HG03280 (cell line): Measurements from ENCODE around the gene TUBA1B.

ENCODE experiments used
- ATAC-seq: cut with Tn5 transposase; IDR thresholded peaks from one replicate; pipeline ENCODE4 v1.9.1; 2021; ENCODE audit warnings: mild to moderate bottlenecking, moderate library complexity; ENCODE audit not compliant: unreplicated experiment

TUBA1B gene

DNA sequence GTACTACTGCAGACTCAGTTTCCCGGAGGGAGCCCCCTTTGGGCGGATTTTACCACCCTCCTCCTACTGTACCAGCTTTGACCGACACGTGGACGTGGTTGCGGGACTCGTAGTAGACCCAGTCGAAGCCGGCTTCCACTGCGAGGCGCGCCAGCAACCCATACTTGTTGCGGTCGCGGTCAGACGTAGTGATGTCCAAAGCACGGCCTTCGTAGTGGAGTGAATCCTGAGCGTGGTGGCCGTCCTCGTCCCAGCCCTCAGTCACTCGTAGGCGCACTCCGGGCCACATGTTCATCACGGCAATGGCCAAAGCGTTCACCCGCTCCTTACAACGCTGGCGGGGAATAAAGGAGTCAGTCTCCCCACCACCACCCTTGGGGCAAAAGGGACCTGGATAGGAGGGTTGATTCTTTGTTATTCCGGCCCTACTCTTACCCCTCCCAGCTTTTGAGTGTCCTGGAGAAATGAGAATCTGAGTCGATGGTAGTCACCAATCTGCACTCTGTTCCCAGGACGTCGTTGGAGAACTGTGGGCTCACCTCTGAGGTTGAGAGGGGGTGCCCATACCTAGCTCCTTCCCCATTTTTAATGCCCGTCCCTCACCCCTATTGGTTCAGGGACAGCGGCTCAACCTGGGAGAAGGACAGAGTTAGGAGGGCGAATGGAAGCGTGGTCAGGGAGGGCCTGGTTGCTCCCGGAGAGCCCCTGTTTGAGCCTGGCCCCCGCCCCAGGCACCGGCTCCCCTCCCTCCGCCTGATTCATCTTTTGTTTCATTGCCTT lies 39.9 kb downstream of the TUBA1B start:
- no peak for ATAC-seq

DNA sequence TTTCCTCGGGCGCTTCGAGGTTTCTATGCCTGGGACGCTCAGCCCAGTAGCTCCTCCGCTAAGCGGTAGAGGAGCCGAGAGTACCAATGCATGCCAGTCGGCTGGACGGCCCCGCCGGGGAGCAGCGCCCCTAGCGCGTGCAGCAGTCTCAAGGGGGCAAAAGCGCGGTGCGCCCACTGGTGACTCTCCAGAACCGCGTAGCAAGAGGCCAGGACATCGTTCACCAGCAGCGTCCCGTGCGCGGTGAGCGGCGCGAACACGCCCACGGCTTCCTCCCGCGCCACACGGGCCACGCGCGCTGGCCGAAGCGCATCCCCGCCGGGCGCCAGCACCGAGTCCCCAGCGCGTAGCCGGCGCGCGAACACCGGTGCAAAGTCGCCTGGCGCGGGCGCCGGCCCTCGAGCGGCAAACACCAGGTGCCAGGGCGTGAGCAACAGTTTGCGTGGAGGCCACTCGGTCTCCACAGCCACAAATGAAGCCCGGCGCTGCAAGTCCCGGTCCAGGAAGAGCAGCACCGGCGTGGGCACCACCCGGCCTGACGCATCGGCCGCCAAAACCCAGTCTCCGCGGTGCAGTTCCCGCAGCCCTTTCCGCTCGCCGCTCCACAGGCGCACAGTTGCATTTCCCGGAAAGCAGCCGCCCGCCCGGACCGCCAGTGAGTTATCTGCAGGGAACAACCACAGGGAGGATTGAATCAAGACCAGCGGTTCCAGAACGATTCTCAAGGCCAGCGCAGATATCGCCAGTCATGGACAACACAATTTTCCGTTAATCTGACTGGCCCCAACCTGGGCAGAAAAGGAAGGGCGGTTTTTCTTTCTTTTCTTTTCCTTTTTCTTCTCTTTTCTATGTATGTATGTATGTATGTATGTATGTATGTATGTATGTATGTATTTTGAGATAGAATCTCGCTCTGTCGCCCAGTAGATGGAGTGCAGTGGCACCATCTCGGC lies 41.1 kb downstream of the TUBA1B start:
- ATAC-seq: no peak

DNA sequence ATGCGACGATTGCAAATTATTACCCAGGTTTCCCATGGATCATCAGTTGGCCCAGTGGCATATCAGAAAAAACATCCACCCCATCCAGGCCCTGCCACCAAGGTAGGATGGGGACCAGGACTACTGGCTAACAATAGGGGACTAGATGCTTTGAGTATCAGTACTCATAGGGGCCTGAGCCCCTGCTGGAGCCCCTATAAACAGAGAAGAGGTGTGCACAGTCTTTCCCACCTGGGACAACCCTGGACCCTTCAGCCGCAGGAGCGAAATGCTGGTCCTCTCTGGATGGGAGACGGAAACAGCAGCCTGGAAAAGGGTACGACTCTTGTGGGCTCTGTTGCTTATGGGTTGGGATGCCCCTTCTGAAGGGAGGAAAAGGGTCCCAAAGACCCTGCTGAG lies 42.3 kb downstream of the TUBA1B start:
- no peak for ATAC-seq

- ATAC-seq: peak; percentile 69
Observed at GRCh38 chr12:49088150-49088931, 42.9 kb downstream of the TUBA1B start.

- no peak for ATAC-seq
Observed at GRCh38 chr12:49086116-49086515, 45.1 kb downstream of the TUBA1B start.

GRCh38 chr12:49084438-49084837 lies 46.8 kb downstream of the TUBA1B start:
- no peak for ATAC-seq

GRCh38 chr12:49079793-49080192 lies 51.4 kb downstream of the TUBA1B start:
- no peak for ATAC-seq
